NB4 (cell line): ENCODE results near the gene MGMT.

Source experiments
- MYC ChIP-seq: IDR thresholded peaks from 2 replicates; pipeline ENCODE4 v1.6.1; 2011; ENCODE audit warnings: low read depth, low read length
- POLR2A ChIP-seq: IDR thresholded peaks from 2 replicates; pipeline ENCODE4 v1.6.1; 2011; ENCODE audit warnings: mild to moderate bottlenecking; ENCODE audit not compliant: insufficient read length; ENCODE audit errors: extremely low read depth
- TF ChIP-seq, protein P1 (sequence below): IDR thresholded peaks from one replicate; pipeline ENCODE4 v1.5.1; 2012; ENCODE audit warnings: low read depth, low read length

DNA sequence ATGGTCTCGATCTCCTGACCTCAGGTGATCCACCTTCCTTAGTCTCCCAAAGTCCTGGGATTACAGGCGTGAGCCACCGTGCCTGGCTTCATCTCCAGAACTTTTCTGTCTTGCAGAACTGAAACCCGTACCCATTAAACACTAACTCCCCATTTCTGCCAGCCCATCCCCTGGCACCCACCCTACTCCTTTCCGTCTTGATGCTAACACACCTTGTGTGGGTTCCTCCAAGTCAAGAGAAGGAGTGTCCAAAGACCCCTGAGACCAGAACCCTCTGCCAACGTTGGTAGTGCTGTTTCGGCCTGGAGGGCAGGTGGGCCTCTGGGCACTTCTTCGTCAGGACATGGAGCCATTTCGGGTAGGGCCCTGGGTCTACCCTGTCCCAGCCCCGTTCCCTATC lies 83.6 kb downstream of the MGMT start:
- TF ChIP-seq POLR2A: no peak
- no peak for TF ChIP-seq MYC
- TF ChIP-seq, protein P1, sequence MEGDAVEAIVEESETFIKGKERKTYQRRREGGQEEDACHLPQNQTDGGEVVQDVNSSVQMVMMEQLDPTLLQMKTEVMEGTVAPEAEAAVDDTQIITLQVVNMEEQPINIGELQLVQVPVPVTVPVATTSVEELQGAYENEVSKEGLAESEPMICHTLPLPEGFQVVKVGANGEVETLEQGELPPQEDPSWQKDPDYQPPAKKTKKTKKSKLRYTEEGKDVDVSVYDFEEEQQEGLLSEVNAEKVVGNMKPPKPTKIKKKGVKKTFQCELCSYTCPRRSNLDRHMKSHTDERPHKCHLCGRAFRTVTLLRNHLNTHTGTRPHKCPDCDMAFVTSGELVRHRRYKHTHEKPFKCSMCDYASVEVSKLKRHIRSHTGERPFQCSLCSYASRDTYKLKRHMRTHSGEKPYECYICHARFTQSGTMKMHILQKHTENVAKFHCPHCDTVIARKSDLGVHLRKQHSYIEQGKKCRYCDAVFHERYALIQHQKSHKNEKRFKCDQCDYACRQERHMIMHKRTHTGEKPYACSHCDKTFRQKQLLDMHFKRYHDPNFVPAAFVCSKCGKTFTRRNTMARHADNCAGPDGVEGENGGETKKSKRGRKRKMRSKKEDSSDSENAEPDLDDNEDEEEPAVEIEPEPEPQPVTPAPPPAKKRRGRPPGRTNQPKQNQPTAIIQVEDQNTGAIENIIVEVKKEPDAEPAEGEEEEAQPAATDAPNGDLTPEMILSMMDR: no peak
